ENCODE results near the gene NFATC1.

NFATC1 gene

DNA sequence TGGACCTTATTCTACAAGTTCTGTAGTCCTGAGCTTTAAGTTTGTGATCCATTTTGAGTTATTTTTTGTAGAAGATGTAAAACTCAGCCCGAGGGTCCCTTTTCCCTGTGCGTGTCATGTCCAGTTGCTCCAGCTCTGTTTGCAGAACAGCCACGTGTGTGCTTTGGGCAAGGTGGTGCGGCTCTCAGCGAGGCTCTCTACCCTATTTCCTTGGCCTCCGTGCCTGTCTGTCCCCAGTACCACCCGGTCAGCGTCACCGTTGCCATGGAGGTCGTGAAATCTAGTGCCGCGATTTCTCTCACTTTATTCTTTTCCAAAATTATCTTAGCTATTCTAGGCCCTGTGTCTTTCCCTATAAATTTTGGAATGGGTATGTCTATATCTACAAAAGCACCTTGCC, 142.9 kb downstream of the NFATC1 start:
- TF ChIP-seq GATA3 (IDR thresholded peaks at IDR 0.05; ENCODE audit: low read depth, low read length) = no peak
- TF ChIP-seq GATA2 (IDR thresholded peaks at IDR 0.05; ENCODE audit: low read depth, low read length) = no peak

DNA sequence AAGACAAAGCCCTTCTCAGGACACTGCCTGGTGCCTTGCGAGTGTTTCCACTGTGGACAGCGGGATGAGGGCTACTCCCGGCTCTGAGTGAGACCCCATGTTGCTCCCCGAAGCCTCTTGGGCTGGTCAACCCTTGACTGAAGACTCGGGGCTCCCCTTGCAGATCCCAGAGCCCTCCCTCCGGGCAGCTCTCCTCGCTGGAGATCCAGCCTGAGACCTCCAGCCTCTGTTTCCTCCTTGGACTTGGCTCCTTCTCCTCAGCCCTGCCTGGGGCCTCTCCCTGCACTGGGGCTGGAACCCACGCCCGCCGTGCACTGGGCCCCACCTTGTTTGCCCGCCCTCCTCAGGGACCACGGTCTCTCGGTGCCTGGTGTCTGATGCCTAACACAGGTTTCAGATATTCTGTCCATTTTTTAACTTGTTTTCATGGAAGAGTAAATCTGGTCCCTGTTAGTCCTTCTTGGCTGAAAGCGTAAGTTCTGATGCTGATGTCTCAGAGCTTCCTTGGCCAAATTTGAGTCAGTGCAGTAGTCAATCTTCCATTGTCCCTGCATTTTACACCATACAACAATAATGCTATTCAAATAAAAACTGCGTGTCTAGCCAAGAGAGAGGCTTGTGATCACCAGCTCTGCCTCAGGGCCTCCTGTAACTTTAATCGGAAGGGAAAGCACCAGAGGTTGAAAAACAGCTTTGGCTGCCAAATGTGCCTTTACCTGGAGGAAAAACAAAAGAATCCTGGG, 144.6 kb downstream of the NFATC1 start:
- no peak for TF ChIP-seq GATA3 (IDR thresholded peaks at IDR 0.05; ENCODE audit: low read depth, low read length)
- TF ChIP-seq GATA2 (IDR thresholded peaks at IDR 0.05; ENCODE audit: low read depth, low read length) = no peak

DNA sequence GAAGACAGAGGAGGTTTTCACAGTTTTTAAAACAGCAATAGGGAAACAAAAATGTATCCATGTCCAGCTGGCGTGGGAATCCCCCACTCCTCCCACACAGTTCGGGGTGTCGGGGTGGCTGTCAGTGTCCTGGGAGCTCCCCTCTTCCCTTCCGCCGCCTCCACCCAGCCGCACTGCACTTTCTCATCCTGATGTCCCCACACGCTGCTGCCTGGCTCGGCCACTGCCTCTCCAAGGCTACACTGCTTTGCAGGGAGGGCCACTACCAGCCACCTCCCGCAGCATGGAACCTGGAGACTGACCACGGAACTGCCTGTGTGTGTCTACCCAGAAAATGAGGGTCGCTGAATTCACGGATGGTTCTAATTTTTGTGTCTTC, 145.2 kb downstream of the NFATC1 start:
- no peak for TF ChIP-seq GATA3 (IDR thresholded peaks at IDR 0.05; ENCODE audit: low read depth, low read length)
- TF ChIP-seq GATA2 (IDR thresholded peaks at IDR 0.05; ENCODE audit: low read depth, low read length) = no peak

DNA sequence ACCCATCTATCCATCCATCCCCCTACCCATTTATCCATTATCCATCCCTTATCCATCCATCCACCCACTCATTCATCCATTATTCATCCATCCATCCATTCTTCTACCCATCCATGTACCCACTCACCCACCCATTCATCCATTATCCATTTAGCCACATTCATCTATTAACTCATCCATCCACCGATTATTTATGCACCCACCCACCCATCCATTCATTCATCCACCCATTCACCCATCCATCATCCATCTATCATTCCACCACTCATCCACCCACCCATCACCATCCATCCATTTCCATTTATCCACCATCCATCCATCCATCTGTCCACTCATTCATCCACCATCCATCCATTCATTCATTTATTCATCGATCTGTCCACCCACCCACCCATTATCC, 146.5 kb downstream of the NFATC1 start:
- TF ChIP-seq GATA2 (IDR thresholded peaks at IDR 0.05; ENCODE audit: low read depth, low read length) = no peak
- no peak for TF ChIP-seq GATA3 (IDR thresholded peaks at IDR 0.05; ENCODE audit: low read depth, low read length)

DNA sequence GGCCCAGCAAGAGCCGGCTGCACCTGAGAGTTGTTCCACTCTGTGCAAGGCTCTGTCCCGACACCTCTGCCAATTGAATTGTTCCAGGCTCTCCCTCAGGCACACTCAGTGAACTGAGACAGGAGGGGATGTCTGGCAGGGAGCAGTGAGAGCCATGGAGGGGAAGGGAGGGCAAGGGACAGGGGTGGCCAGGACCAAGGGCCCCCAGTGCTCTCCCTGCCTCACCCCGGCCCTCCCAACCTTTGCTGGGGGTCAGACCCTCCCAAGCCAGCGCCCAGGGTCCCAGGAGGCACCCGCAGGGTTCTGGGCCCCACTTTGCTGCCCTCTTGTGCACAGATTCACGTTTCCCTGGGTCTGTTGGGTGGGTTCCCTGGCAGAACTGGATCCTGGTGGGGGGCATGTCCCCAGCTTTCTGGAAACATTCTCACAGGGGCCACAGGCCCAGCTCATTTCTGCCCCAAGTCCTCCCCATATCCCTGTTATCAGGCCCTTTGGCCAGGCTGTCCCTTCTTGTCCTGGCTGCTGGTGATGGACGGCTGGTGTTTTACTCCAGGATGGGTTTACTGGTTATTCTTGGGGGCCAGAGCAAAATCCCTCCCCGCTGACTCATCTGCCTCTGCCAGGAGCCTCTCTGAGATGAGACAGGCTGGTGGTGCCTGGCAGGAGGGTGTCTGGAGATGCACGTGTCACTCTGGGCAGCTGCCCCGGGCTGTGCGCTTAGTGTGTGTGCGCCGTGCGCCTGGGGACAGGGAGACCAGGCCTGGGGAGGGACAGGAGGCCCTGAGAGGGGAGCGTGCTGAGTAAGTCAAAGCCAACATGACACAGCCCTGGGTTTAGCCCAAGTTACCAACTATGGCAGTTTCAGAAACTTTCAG, 147.4 kb downstream of the NFATC1 start:
- TF ChIP-seq GATA3 (IDR thresholded peaks at IDR 0.05; ENCODE audit: low read depth, low read length) = no peak
- no peak for TF ChIP-seq GATA2 (IDR thresholded peaks at IDR 0.05; ENCODE audit: low read depth, low read length)

DNA sequence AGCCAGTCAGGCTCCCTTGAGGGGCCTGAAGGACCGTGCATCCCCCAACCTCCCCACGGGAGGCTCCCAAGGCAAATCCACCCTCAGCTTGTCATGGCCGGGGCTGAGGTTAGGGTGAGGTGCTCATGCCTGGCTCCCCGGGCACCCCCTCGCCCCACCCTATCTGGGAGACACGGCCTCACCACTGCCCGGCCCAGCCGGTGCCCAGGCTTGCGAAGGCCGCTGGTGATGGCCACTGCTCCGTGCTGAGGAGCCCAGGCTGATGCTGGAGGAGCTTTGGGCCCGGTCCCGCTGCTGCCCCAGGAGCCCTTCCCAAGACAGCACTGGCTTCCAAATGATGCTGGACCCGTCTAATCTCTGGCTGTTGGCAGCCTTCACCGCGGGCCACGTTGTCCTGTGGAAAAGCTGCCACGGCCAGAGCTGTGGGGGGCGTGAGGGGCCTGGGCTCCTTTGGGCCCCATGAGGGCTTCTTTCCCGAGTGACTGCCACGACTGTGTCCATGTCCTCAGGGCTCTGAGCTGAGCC, 148.2 kb downstream of the NFATC1 start:
- TF ChIP-seq GATA2 (IDR thresholded peaks at IDR 0.05; ENCODE audit: low read depth, low read length) = no peak
- no peak for TF ChIP-seq GATA3 (IDR thresholded peaks at IDR 0.05; ENCODE audit: low read depth, low read length)

DNA sequence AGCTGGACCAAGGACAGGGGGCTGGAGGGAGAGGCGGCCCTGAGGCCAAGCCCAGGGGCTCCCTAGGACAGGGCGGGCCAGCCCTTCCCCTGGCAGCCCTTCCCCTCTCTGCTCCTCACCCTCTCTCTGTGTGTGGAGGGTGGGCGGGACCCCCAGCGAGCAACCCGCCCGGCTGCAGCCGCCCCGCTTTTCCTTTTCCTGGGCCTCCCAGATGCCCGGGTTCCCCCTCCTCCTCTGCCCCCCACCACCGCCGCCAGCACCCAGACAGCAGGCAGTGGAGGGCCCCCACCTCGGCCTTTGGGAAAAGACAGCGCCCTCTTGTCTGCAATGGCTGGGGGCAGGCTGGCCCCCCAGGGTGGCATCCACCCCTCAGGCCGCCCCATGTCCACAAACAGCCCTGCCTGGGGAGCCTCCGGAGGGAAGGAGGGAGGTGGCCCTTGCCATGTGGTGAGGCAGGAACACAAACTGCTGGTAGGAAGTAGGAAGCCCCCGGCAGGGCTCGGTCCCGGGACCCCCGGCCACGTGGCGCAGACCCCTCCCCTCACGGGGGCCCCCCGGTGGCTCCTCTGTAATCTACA, 148.7 kb downstream of the NFATC1 start:
- no peak for TF ChIP-seq GATA2 (IDR thresholded peaks at IDR 0.05; ENCODE audit: low read depth, low read length)
- no peak for TF ChIP-seq GATA3 (IDR thresholded peaks at IDR 0.05; ENCODE audit: low read depth, low read length)

DNA sequence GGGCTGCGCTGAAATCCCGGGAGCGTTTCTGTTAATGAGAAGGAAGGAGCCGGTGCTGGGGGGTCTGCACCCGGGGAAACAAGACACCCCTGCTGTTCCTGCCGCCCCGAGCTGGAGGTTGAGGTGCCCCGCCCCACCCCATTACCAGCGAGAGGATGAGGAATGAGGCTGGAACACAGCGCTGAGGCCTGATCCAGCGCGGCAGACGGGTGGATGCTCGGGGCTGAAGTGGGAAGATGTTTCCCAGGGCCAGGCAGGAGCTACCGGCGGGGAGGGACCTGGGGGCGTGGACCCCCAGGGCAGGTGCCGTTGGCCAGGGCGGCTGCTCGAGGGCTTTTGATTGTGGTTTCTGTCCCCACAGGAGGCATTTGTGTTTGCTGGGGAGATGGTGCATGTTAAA, 149.5 kb downstream of the NFATC1 start:
- no peak for TF ChIP-seq GATA3 (IDR thresholded peaks at IDR 0.05; ENCODE audit: low read depth, low read length)
- no peak for TF ChIP-seq GATA2 (IDR thresholded peaks at IDR 0.05; ENCODE audit: low read depth, low read length)

DNA sequence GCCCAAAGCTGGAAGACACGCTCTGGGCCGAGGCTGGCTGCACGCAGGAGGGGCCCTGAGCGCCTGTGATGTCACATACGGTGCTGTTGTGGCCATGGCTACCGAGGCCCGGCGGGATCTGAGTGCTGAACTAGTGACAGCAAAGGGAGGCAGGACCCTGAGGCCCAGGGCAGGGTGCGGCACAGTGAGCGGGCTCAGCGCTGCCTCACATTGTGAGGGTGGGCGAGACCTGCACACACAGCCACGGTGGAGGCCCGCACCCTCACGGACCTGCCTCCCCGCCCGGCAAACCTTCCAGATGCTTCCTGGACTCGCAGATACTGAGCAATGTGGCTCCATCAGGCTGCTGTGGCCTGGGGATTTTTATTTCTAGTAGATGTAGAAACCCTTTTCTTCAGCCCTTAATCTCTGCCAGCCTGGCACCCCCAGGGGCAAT, 150.0 kb downstream of the NFATC1 start:
- TF ChIP-seq GATA2 (IDR thresholded peaks at IDR 0.05; ENCODE audit: low read depth, low read length) (no peak), GATA3 (IDR thresholded peaks at IDR 0.05; ENCODE audit: low read depth, low read length) (no peak)

DNA sequence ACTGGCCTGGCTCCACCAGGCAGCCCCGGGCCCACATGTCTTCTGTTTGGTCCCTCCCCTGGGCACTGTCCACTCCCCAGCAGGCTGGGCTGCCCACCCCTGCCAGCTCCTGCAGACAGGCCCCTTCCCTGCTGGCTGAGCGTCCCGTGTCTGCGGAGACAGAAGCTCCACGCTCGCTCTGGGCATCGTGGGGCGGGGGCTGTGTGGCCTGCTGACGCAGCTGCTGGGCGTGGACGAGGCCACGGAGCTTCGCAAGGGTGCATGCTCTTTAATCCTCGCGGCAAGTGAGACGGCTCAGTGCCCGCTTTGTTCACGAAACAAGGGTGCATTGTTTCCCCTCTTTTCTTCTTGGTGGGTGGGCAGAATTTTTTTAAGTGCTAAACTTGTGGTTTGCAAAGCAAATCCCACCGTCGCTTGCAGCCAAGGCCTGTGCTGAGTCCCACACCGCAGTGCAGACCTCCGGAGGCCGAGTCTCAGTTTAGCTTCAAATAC, 151.1 kb downstream of the NFATC1 start:
- TF ChIP-seq GATA2 (IDR thresholded peaks at IDR 0.05; ENCODE audit: low read depth, low read length) = no peak
- TF ChIP-seq GATA3 (IDR thresholded peaks at IDR 0.05; ENCODE audit: low read depth, low read length) = no peak

DNA sequence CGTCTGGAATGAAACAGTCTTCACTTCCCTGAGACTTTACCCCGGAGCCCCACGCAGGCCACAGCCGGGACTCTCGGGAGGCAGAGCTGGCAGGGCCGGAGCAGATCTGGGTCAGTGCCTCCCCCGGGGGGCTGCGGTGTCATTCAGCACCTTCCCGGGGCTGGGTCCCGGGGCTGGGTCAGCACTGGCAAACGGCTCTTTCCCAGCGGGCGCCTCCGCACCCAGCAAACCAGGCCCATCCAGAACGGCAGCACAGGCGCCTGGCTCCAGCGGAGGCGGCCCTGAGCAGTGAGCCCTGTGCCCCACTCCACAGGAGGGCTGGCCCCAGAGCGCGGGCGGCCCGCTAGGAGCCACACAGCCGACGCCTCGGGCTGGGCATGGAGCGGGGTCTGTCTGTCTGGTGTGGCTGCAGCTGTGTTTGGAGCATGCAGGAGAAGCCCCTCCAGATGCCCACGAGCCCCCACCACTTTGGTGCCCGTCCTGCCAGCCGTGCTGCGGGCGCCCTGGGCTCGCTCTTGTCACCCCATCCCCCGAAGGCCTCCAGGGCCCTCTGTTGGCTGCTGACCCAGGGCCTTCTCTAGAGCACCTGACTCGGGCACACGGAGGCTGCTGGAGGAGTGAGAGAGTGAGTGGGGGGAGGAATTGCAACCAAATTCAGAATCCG, 151.8 kb downstream of the NFATC1 start:
- TF ChIP-seq GATA2 (IDR thresholded peaks at IDR 0.05; ENCODE audit: low read depth, low read length) (no peak), GATA3 (IDR thresholded peaks at IDR 0.05; ENCODE audit: low read depth, low read length) (no peak)

DNA sequence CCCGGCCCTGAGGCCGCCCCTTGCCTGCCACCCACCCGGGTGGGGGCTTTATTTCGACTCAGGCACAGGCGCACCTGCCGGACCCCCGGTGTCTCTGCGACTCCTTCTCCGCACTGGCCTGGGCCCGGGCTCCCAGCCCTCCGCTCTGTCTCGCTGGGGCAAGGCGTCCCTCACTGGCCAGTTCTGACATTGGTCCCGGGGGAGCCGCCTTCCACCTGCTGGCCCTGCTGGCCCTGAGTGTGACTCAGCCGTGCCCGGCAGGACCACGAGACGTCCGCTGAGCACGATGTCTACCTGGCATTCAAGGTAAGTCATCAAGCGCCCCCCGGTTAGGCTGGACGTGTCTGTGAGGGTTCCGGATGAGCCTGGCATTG, 152.3 kb downstream of the NFATC1 start:
- no peak for TF ChIP-seq GATA3 (IDR thresholded peaks at IDR 0.05; ENCODE audit: low read depth, low read length)

DNA sequence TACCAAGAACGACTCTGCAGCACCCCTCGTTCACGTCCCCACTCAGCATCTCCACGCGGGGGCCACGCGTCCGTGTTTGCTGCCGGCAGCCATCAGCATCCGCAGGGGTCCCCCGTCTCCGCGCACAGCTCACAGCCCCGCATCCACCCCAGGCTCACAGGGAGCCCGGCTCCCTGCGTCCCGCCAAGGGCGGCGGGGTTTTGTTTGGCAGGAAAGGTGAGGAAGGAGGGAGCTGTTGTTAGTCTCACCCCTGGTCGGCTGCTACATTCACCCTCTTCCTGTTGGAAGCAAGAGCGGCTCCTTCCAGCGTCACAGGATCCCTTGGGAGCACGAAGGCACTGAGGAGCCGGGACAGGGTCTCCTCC, 152.9 kb downstream of the NFATC1 start:
- no peak for TF ChIP-seq GATA2 (IDR thresholded peaks at IDR 0.05; ENCODE audit: low read depth, low read length)
- TF ChIP-seq GATA3 (IDR thresholded peaks at IDR 0.05; ENCODE audit: low read depth, low read length) = no peak

All from SH-SY5Y (cell line).